ENCODE results near the gene AP1G1.

AP1G1 gene

GRCh38 chr16:71748226-71748625 is 60.4 kb downstream of the AP1G1 start:
- DNase-seq: no peak

GRCh38 chr16:71746442-71747046 is 62.1 kb downstream of the AP1G1 start:
- peak; percentile 31 for DNase-seq

- DNase-seq: no peak
Measured at GRCh38 chr16:71738855-71739254, 69.8 kb downstream of the AP1G1 start.

GRCh38 chr16:71737501-71737900 is 71.1 kb downstream of the AP1G1 start:
- DNase-seq: no peak

- DNase-seq: no peak
Measured at GRCh38 chr16:71734511-71734910, 74.1 kb downstream of the AP1G1 start.

GRCh38 chr16:71732587-71732986 is 76.0 kb downstream of the AP1G1 start:
- DNase-seq: no peak

GRCh38 chr16:71727551-71728324 is 80.9 kb downstream of the AP1G1 start:
- DNase-seq: no peak

- no peak for DNase-seq
Measured at GRCh38 chr16:71726476-71727315, 81.9 kb downstream of the AP1G1 start.

- DNase-seq: no peak
Measured at GRCh38 chr16:71724320-71724751, 84.3 kb downstream of the AP1G1 start, which contains the start of gene PHLPP2. PHLPP2 (minus strand) TSS chr16:71724701; CDS start chr16:71714795, 9,906 bp downstream.

GRCh38 chr16:71723537-71724319 is 84.9 kb downstream of the AP1G1 start:
- peak; percentile 81 for DNase-seq

GRCh38 chr16:71722801-71723536 is 85.7 kb downstream of the AP1G1 start:
- DNase-seq: peak; percentile 74

- DNase-seq: no peak
Measured at GRCh38 chr16:71721066-71721740, 87.4 kb downstream of the AP1G1 start.

- DNase-seq: no peak
Measured at GRCh38 chr16:71712501-71712900, 96.1 kb downstream of the AP1G1 start.

- DNase-seq: no peak
Measured at GRCh38 chr16:71711789-71712188, 96.8 kb downstream of the AP1G1 start.

GRCh38 chr16:71709229-71709781 is 99.3 kb downstream of the AP1G1 start:
- no peak for DNase-seq

- DNase-seq: no peak
Measured at GRCh38 chr16:71708696-71709095, 99.9 kb downstream of the AP1G1 start.

GRCh38 chr16:71707199-71707598 is 101.4 kb downstream of the AP1G1 start:
- no peak for DNase-seq

GRCh38 chr16:71706046-71706445 is 102.6 kb downstream of the AP1G1 start:
- DNase-seq: no peak

GRCh38 chr16:71703333-71703732 is 105.3 kb downstream of the AP1G1 start:
- no peak for DNase-seq

- no peak for DNase-seq
Measured at GRCh38 chr16:71700831-71701230, 107.8 kb downstream of the AP1G1 start.

GRCh38 chr16:71698491-71698890 is 110.1 kb downstream of the AP1G1 start:
- DNase-seq: peak; percentile 79

All from NCI-H82 (cell line).